Trophoblast cell (in vitro differentiated cells and primary cell): ENCODE results near the gene MAPK12.

Source experiments
- DNase-seq, 2 donors: peaks; one replicate each; pipeline ENCODE4 v3.0.0-alpha.2; 2016
- H2AFZ ChIP-seq: 2 replicates; pipeline ENCODE4 v1.6.1; 2013; ENCODE audit warnings: low read length, moderate library complexity, mild to moderate bottlenecking; ENCODE audit not compliant: insufficient read depth, poor library complexity
- H2AK5ac ChIP-seq: 2 replicates; pipeline ENCODE4 v1.6.1; 2013; ENCODE audit warnings: mild to moderate bottlenecking, low read length
- H2BK120ac ChIP-seq: 2 replicates; pipeline ENCODE4 v1.6.1; 2013; ENCODE audit warnings: low read length, mild to moderate bottlenecking, moderate library complexity; ENCODE audit not compliant: insufficient read depth, poor library complexity
- H2BK12ac ChIP-seq: 2 replicates; pipeline ENCODE4 v1.6.1; 2013; ENCODE audit warnings: mild to moderate bottlenecking, low read length, moderate library complexity
- H2BK5ac ChIP-seq: 2 replicates; pipeline ENCODE4 v1.6.1; 2013; ENCODE audit warnings: low read length, low read depth, moderate library complexity, mild to moderate bottlenecking; ENCODE audit not compliant: poor library complexity
- H3K14ac ChIP-seq: 2 replicates; pipeline ENCODE4 v1.6.1; 2013; ENCODE audit warnings: mild to moderate bottlenecking, low read length
- H3K18ac ChIP-seq: 2 replicates; pipeline ENCODE4 v1.6.1; 2013; ENCODE audit warnings: mild to moderate bottlenecking, low read length
- H3K23ac ChIP-seq: 2 replicates; pipeline ENCODE4 v1.6.1; 2013; ENCODE audit warnings: low read length
- H3K27ac ChIP-seq: 2 replicates; pipeline ENCODE4 v1.5.1; 2013; ENCODE audit warnings: low read depth, mild to moderate bottlenecking, inconsistent platforms, low read length, moderate library complexity
- H3K27me3 ChIP-seq: 2 replicates; pipeline ENCODE4 v1.6.1; 2013; ENCODE audit warnings: inconsistent platforms, mild to moderate bottlenecking, low read length, moderate library complexity; ENCODE audit not compliant: insufficient read depth
- H3K36me3 ChIP-seq, 2 experiments: 1 replicate in 1 of 2; 2 replicates in 1 of 2; pipeline ENCODE4 v1.6.1; 2013; ENCODE audit warnings: low read length in 2 of 2, mild to moderate bottlenecking in 2 of 2, moderate library complexity in 1 of 2; ENCODE audit not compliant: insufficient read depth in 2 of 2, control insufficient read depth in 1 of 2
- H3K4ac ChIP-seq: 2 replicates; pipeline ENCODE4 v1.6.1; 2013; ENCODE audit warnings: low read depth, mild to moderate bottlenecking, low read length, moderate library complexity
- H3K4me1 ChIP-seq, 2 experiments: 1 replicate in 1 of 2; 2 replicates in 1 of 2; pipeline ENCODE4 v1.6.1; 2013; ENCODE audit warnings: low read length in 2 of 2, mild to moderate bottlenecking in 2 of 2, moderate library complexity in 1 of 2; ENCODE audit not compliant: insufficient read depth in 2 of 2, control insufficient read depth in 1 of 2
- H3K4me2 ChIP-seq: 2 replicates; pipeline ENCODE4 v1.6.1; 2013; ENCODE audit warnings: inconsistent platforms, mild to moderate bottlenecking, low read length, moderate library complexity
- H3K4me3 ChIP-seq: 2 replicates; pipeline ENCODE4 v1.5.1; 2013; ENCODE audit warnings: mild to moderate bottlenecking, low read depth, low read length, inconsistent platforms
- H3K79me1 ChIP-seq: one replicate; pipeline ENCODE4 v1.6.1; 2013; ENCODE audit warnings: low read length
- H3K79me2 ChIP-seq: 2 replicates; pipeline ENCODE4 v1.6.1; 2013; ENCODE audit warnings: low read length, mild to moderate bottlenecking; ENCODE audit not compliant: control insufficient read depth, insufficient read depth, poor library complexity
- H3K9ac ChIP-seq: 2 replicates; pipeline ENCODE4 v1.6.1; 2013; ENCODE audit warnings: mild to moderate bottlenecking, low read length
- H3K9me3 ChIP-seq: 2 replicates; pipeline ENCODE4 v1.6.1; 2013; ENCODE audit warnings: low read depth, mild to moderate bottlenecking, control low read depth, inconsistent platforms, low read length; ENCODE audit not compliant: insufficient read depth
- H4K12ac ChIP-seq: 2 replicates; pipeline ENCODE4 v1.6.1; 2013; ENCODE audit warnings: low read depth, mild to moderate bottlenecking, low read length, moderate library complexity
- H4K8ac ChIP-seq: 2 replicates; pipeline ENCODE4 v1.6.1; 2013; ENCODE audit warnings: low read depth, mild to moderate bottlenecking, low read length, moderate library complexity
- H4K91ac ChIP-seq: one replicate; pipeline ENCODE4 v1.6.1; 2013; ENCODE audit warnings: low read depth, mild to moderate bottlenecking, low read length, moderate library complexity
- WGBS: extraction: QIAGEN DNeasy Blood & Tissue Kit; methylation state at CpG from one replicate; pipeline ENCODE4 v1.1.7; 2013; ENCODE audit warnings: missing lambda C conversion rate; ENCODE audit not compliant: insufficient read length, insufficient coverage; ENCODE audit errors: extremely low coverage; 5-methylcytosine and 5-hydroxymethylcytosine counted together

MAPK12 gene

DNA sequence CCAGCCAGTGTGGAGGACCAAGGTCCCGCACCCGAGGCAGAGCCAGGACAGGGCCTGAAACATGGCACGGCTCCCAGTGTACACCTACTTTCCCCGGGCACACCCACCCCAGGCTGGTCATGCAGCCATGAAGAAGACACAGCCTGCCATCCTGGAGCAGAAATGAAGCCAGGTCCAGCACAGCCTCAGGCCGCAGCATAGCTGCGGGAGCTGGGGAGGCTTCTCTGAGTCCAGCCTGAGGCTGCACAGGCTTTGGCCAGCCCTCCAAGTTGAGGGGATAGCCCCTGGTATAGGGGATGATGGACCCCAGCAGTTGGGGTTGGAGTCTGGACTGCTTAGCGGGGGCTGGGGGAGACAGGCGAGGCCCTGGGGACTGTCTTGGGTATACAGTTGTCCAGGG lies 7.5 kb downstream of the MAPK12 start:
- H3K18ac ChIP-seq, result no peak overlapping the region
- H3K14ac ChIP-seq, result no peak overlapping the region
- H2BK5ac ChIP-seq, result no peak overlapping the region
- H3K27me3 ChIP-seq, result no peaks in the 10 kb centered on the region
- H3K79me2 ChIP-seq, result peaks cover 5% of the 10 kb centered on the region
- no peak overlapping the region for H4K8ac ChIP-seq
- H3K4ac ChIP-seq, result no peak overlapping the region
- no peak overlapping the region for H4K12ac ChIP-seq
- H3K27ac ChIP-seq, result no peak overlapping the region
- no peak overlapping the region for H2AFZ ChIP-seq
- H3K9me3 ChIP-seq, result peaks cover 3% of the 10 kb centered on the region
- no peak overlapping the region for H3K23ac ChIP-seq
- H3K9ac ChIP-seq, result no peak overlapping the region
- H3K4me3 ChIP-seq, result no peak overlapping the region
- WGBS, result no CpG with 5 or more reads among the region's 8 CpGs
- H2BK12ac ChIP-seq, result no peak overlapping the region
- H2BK120ac ChIP-seq, result no peak overlapping the region
- H3K4me1 ChIP-seq, result peaks cover 19 to 27% of the 10 kb centered on the region in 2 experiments
- peaks cover 7% of the 10 kb centered on the region for H3K79me1 ChIP-seq
- no peak overlapping the region for H2AK5ac ChIP-seq
- H3K36me3 ChIP-seq, result peaks cover 0 to 4% of the 10 kb centered on the region in 2 experiments
- H4K91ac ChIP-seq, result no peak overlapping the region
- DNase-seq, result no peak
- no peak overlapping the region for H3K4me2 ChIP-seq

DNA sequence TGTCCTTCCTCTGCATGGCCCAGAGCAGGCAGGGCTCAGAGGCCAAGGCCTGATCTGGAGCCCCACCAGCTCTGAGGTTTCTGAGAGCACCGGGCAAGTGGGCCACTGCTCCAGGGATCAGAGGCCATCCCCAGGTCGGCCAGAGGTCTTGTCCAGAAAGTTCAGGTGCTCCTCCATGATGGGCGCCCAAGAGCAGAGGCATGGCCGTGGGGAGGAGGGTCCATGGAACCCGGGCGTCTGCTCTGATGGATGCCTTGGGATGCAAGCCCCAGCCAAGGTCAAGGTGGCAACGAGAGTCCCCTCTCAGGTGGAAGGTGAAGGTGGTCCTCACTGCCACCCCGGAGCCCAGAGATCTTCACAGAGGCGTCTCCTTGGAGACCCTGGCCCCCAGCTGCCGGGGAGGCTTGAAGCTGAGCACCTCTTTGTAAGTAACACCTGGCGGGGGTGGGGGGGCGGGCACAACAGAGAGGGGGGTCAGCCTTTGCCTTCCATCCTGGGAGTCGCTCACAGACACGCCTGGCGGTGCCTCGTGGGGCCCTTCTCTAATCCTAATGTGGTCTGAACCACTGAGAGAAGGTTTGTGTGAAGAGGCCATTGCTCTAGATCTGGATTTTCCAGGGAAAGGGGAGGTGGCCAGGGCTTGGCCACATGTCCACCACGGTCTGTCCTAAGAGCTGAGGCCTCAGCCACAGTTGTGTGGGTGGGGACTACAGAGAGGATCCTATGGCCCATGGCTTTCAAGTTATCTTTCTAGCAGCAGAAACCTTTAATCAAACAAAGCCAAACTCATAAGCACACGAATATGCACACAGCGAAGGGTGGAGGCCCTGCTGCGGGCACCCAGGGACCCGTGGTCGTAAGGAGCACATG lies 8.2 kb downstream of the MAPK12 start:
- no peak overlapping the region for H3K4me3 ChIP-seq
- no peak overlapping the region for H4K91ac ChIP-seq
- H2BK120ac ChIP-seq, result no peak overlapping the region
- H4K8ac ChIP-seq, result no peak overlapping the region
- H2AK5ac ChIP-seq, result no peak overlapping the region
- no peak overlapping the region for H3K27ac ChIP-seq
- H2AFZ ChIP-seq, result no peak overlapping the region
- peaks cover 2 to 4% of the 10 kb centered on the region in 2 experiments for H3K36me3 ChIP-seq
- peaks cover 3% of the 10 kb centered on the region for H3K9me3 ChIP-seq
- WGBS, result no CpG with 5 or more reads among the region's 22 CpGs
- H3K4me1 ChIP-seq, result peaks cover 19 to 27% of the 10 kb centered on the region in 2 experiments
- H2BK5ac ChIP-seq, result no peak overlapping the region
- H2BK12ac ChIP-seq, result no peak overlapping the region
- peaks cover 7% of the 10 kb centered on the region for H3K79me1 ChIP-seq
- H3K4me2 ChIP-seq, result no peak overlapping the region
- no peak overlapping the region for H4K12ac ChIP-seq
- no peaks in the 10 kb centered on the region for H3K27me3 ChIP-seq
- DNase-seq, result no peak
- no peak overlapping the region for H3K23ac ChIP-seq
- no peak overlapping the region for H3K18ac ChIP-seq
- H3K4ac ChIP-seq, result no peak overlapping the region
- H3K79me2 ChIP-seq, result peaks cover 5% of the 10 kb centered on the region
- H3K9ac ChIP-seq, result no peak overlapping the region
- H3K14ac ChIP-seq, result no peak overlapping the region

DNA sequence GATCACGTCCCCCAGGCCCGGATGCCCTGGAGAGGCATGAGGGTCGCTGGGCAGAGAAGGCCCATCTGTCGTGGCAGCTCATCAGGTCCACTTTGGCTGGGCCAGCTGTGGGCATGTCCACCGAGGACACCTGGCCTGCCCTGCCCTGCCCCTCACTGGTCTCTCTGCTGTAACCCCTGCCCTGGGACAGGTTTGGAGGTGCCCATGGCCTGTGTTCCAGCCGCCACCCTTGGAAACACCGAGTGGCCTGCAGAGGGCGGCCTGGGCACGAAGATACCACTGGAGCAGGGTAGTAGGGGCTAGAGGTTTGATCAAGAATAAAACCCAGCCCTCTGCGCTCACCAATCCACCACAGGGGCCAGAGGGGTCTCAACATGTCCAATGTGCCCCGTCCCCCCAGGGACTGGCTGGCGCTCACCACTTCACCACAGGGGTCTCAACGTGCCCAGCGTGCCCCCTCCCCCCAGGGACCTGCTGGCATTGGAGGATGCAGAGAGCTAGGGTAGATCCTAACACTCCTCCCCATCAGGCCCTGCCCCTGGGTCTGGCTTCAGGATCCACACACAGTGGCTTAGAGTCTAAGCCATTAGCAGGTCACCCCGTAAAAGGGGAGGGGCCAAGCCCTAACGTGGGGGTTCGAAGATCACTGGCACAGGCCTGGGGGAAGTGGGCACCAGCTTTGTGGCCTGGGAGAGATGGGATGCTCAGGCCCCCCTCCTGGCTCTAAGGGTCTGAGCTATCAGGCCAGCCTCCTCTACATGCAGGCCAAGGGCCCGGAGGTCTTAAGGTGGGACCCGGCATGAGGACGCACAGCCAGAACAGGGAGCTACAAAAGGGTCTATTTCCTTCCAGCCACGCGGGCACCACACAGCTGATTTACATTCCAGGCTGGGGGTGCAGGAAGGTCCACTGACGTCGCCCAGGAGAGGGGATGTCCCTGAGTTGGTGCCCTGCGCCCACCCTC lies 9.1 kb downstream of the MAPK12 start:
- no peak overlapping the region for H3K27ac ChIP-seq
- H4K12ac ChIP-seq, result no peak overlapping the region
- no peak overlapping the region for H3K4me3 ChIP-seq
- peaks cover 5% of the 10 kb centered on the region for H3K79me2 ChIP-seq
- peaks cover 7% of the 10 kb centered on the region for H3K79me1 ChIP-seq
- H3K4ac ChIP-seq, result no peak overlapping the region
- peak overlapping the region; percentile 25 for H2AK5ac ChIP-seq
- H4K8ac ChIP-seq, result no peak overlapping the region
- H3K9ac ChIP-seq, result no peak overlapping the region
- no peak overlapping the region for H3K18ac ChIP-seq
- peaks cover 13 to 19% of the 10 kb centered on the region in 2 experiments for H3K4me1 ChIP-seq
- no peak overlapping the region for H2BK120ac ChIP-seq
- DNase-seq, result peak in 1 of 2 donors; percentile 62
- peaks cover 11 to 13% of the 10 kb centered on the region in 2 experiments for H3K36me3 ChIP-seq
- H3K14ac ChIP-seq, result no peak overlapping the region
- no peak overlapping the region for H2BK12ac ChIP-seq
- no peaks in the 10 kb centered on the region for H3K27me3 ChIP-seq
- H3K9me3 ChIP-seq, result peaks cover 3% of the 10 kb centered on the region
- no peak overlapping the region for H4K91ac ChIP-seq
- H2AFZ ChIP-seq, result no peak overlapping the region
- H3K23ac ChIP-seq, result no peak overlapping the region
- WGBS, result no CpG with 5 or more reads among the region's 25 CpGs
- no peak overlapping the region for H3K4me2 ChIP-seq
- H2BK5ac ChIP-seq, result no peak overlapping the region

DNA sequence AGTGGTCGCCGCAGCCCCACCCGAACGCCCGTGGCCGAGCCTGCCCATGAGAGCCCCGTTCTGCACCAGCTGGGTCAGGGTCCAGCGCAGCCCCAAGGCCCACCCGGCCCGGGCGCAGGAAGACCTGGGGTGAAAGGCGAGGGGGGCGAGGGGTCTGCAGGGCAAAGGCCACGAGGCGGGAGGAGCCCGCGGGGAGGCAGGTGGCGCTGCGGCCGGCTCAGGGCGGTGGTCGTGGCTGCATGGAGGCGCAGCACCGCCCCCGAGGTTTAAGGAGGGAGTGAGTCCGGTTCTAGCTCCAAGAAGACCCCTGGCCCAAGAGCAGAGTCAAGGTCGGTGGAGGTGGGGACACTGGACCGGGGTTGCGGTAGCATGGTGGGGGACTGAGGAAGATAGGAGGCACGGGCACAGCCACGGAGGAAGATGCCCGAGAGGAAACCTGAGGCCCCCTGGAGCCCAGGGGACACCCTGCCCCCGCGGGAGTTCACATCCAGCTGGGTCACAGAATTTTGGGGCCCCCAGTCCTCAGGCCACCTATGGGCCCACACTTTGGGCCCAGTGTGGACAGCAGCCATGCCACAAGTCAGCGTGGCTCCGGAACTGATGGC lies 9.9 kb downstream of the MAPK12 start:
- Histone ChIP-seq H2BK12ac (peak overlapping the region; percentile 19), H3K4me2 (peak overlapping the region; percentile 88), H3K36me3 (peaks cover 15 to 21% of the 10 kb centered on the region in 2 experiments), H3K4me3 (peak overlapping the region; percentile 63), H3K4me1 (peaks cover 8 to 13% of the 10 kb centered on the region in 2 experiments), H3K9ac (no peak overlapping the region), H3K79me1 (peaks cover 7% of the 10 kb centered on the region), H3K79me2 (peaks cover 5% of the 10 kb centered on the region), H4K8ac (peak overlapping the region; percentile 78), H3K23ac (no peak overlapping the region), H4K12ac (no peak overlapping the region), H3K14ac (peak overlapping the region; percentile 30), H2AK5ac (peak overlapping the region; percentile 25), H4K91ac (peak overlapping the region; percentile 57), H3K4ac (no peak overlapping the region), H2BK120ac (no peak overlapping the region), H3K18ac (peak overlapping the region; percentile 53), H3K9me3 (peaks cover 3% of the 10 kb centered on the region), H3K27ac (no peak overlapping the region), H2AFZ (peak overlapping the region; percentile 5), H2BK5ac (no peak overlapping the region), H3K27me3 (no peaks in the 10 kb centered on the region)
- no peak for DNase-seq
- WGBS, result no CpG with 5 or more reads among the region's 36 CpGs
